GM12878 (cell line): Measurements from ENCODE around the gene RASA4B.
"Not testable (repeated sequence)": the region's sequence is repeated elsewhere in the genome, so short reads cannot be mapped to it uniquely, and the experiment has no call there.

Source experiments
- CBX3 ChIP-seq: fragments of 200-600 bp; sonication (generic); IDR thresholded peaks from 2 replicates; pipeline ENCODE4 v1.6.1; 2016; ENCODE audit warnings: low read depth, borderline replicate concordance
- NFYB ChIP-seq: IDR thresholded peaks from 2 replicates; pipeline ENCODE4 v1.6.1; 2011; ENCODE audit warnings: low read depth, mild to moderate bottlenecking, low read length, improper control_type of control experiment, moderate library complexity; ENCODE audit not compliant: insufficient read depth
- SIN3A ChIP-seq: IDR thresholded peaks from 2 replicates; pipeline ENCODE4 v1.6.1; 2012; ENCODE audit warnings: low read depth, low read length, improper control_type of control experiment
- ZNF687 ChIP-seq: fragments of 450-650 bp; IDR thresholded peaks from 2 replicates; pipeline ENCODE4 v1.6.1; 2017; ENCODE audit warnings: mild to moderate bottlenecking, moderate library complexity
- ZSCAN29 ChIP-seq: fragments of 450-650 bp; IDR thresholded peaks from 2 replicates; pipeline ENCODE4 v1.6.1; 2017; ENCODE audit warnings: mild to moderate bottlenecking, moderate library complexity

DNA sequence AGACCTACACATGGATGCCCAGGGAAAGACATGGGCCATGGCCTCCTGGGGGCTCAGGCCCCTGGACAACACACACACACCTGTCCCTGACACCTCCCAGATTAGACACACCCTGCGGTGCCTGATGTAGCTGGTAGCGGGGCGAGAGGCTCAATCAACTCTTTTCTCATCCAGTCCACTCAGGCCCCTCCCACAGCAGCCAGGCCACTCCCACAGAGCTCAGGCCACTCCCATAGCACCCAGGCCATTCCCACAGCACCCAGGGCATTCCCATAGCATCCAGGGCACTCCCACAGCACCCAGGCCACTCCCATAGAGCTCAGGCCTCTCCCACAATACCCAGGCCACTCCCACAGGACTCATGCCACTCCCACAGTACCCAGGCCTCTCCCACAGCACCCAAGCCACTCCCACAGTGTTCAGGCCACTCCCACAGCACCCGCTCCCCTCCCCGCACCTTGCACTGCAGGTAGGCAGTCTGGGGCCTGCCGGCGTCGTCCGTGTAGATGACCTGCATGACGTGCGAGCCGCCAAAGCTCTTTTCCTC, 27.0 kb downstream of the RASA4B start:
- not testable (repeated sequence) for TF ChIP-seq ZNF687, NFYB, SIN3A, ZSCAN29, CBX3
